AG04450 (cell line): Measurements from ENCODE around the gene DDX39B. TPM values are rescaled to one million over a fixed set of nuclear protein-coding genes. Genes with fewer than 3 reads are reported as not detected.
"Not testable (repeated sequence)": the region's sequence is repeated elsewhere in the genome, so short reads cannot be mapped to it uniquely, and the experiment has no call there.

Experiments
- CTCF ChIA-PET: fragments of 300-600, 350-600 bp; formaldehyde crosslinking; extraction: SDS; loops from one replicate; lab custom pipeline; 2022; ENCODE audit warnings: antibody characterized with exemption, inconsistent platforms; lab: Charles Lee
- POLR2A ChIA-PET: fragments of 350-600 bp; formaldehyde crosslinking; extraction: SDS; loops from one replicate; lab custom pipeline; 2021; ENCODE audit warnings: antibody characterized with exemption, inconsistent platforms; lab: Yijun Ruan, JAX
- DNase-seq: peaks from one replicate; pipeline ENCODE4 v3.0.0-alpha.2; 2011; ENCODE audit warnings: low read depth, low spot score
- H3K27ac ChIP-seq: one replicate; pipeline ENCODE4 v1.5.1; 2012; ENCODE audit warnings: low read depth, low read length, control low read depth
- H3K27me3 ChIP-seq: one replicate; pipeline ENCODE4 v1.6.0; 2012; ENCODE audit warnings: low read length; ENCODE audit not compliant: control insufficient read depth, insufficient read depth
- H3K4me3 ChIP-seq: 2 replicates; pipeline ENCODE4 v1.5.1; 2011; ENCODE audit warnings: mild to moderate bottlenecking, low read depth, low read length, control low read depth
- H3K9me3 ChIP-seq: 2 replicates; pipeline ENCODE4 v1.5.1; 2012; ENCODE audit warnings: low read length; ENCODE audit not compliant: control insufficient read depth, insufficient read depth
- CTCF ChIP-seq: IDR thresholded peaks from 2 replicates; pipeline ENCODE4 v1.5.1; 2011; ENCODE audit warnings: low read depth, low read length, control low read depth, inconsistent platforms
- polyA plus RNA-seq: library from polyadenylated mRNA; depleted of rRNA; stranded (reverse); fragments of >200 nt; gene quantifications from 2 replicates; pipeline ENCODE4 v1.2.3, GENCODE V29; 2011

DDX39B gene
- polyA plus RNA-seq, 1 experiment, result 434 TPM

GRCh38 chr6:31525932-31526591 lies 15.7 kb downstream of the DDX39B start:
- CTCF ChIA-PET, result interaction anchor here (0.7 kb wide), 1 partner anchor 71 kb away, joined by 3 read pairs; no protein-coding TSS in a partner anchor
- no peaks in the 10 kb centered on the region for H3K27me3 ChIP-seq
- TF ChIP-seq CTCF, result no peak
- POLR2A ChIA-PET, result interaction anchor here (0.5 to 4.5 kb wide), 2 partner anchors 15 to 20 kb away, joined by 4 to 24 read pairs; partner anchors contain the start of genes ATP6V1G2 and DDX39B
- H3K4me3 ChIP-seq, result no peak overlapping the region
- no peaks in the 10 kb centered on the region for H3K9me3 ChIP-seq
- H3K27ac ChIP-seq, result no peak overlapping the region
- DNase-seq, result no peak

GRCh38 chr6:31525553-31525931 lies 16.3 kb downstream of the DDX39B start:
- ChIA-PET POLR2A (interaction anchor here (4.5 kb wide), 1 partner anchor 16 kb away, joined by 24 read pairs; the partner anchor contains the start of gene DDX39B), CTCF (interaction anchor here (0.7 kb wide), 1 partner anchor 71 kb away, joined by 3 read pairs; no protein-coding TSS in a partner anchor)
- H3K4me3 ChIP-seq, result no peak overlapping the region
- no peak overlapping the region for H3K27ac ChIP-seq
- no peaks in the 10 kb centered on the region for H3K27me3 ChIP-seq
- DNase-seq, result no peak
- no peaks in the 10 kb centered on the region for H3K9me3 ChIP-seq
- TF ChIP-seq CTCF, result no peak

- H3K9me3 ChIP-seq, result no peaks in the 10 kb centered on the region
- H3K27ac ChIP-seq, result no peak overlapping the region
- ChIA-PET POLR2A (no interaction called here), CTCF (no interaction called here)
- no peak for TF ChIP-seq CTCF
- no peaks in the 10 kb centered on the region for H3K27me3 ChIP-seq
- no peak for DNase-seq
- H3K4me3 ChIP-seq, result no peak overlapping the region
Observed at GRCh38 chr6:31521835-31522234, 20.0 kb downstream of the DDX39B start.

- CTCF ChIA-PET, result interaction anchor here (0.9 kb wide), 1 partner anchor 85 kb away, joined by 6 read pairs; no protein-coding TSS in a partner anchor
- no peak for DNase-seq
- no peak overlapping the region for H3K27ac ChIP-seq
- H3K9me3 ChIP-seq, result peaks cover 3% of the 10 kb centered on the region
- POLR2A ChIA-PET, result interaction anchor here (1.1 kb wide), 1 partner anchor 16 kb away, joined by 4 read pairs; the partner anchor contains the start of gene MCCD1
- TF ChIP-seq CTCF, result no peak
- no peak overlapping the region for H3K4me3 ChIP-seq
- no peaks in the 10 kb centered on the region for H3K27me3 ChIP-seq
Observed at GRCh38 chr6:31513456-31514165, 28.2 kb downstream of the DDX39B start.

GRCh38 chr6:31510007-31510406 lies 31.8 kb downstream of the DDX39B start:
- Histone ChIP-seq H3K9me3 (peaks cover 3% of the 10 kb centered on the region), H3K27ac (no peak overlapping the region), H3K27me3 (no peaks in the 10 kb centered on the region), H3K4me3 (no peak overlapping the region)
- CTCF ChIA-PET, result no interaction called here
- TF ChIP-seq CTCF, result no peak
- DNase-seq, result no peak
- POLR2A ChIA-PET, result no interaction called here

- H3K27ac ChIP-seq, H3K27me3 ChIP-seq, H3K9me3 ChIP-seq, DNase-seq, POLR2A ChIA-PET, H3K4me3 ChIP-seq, CTCF ChIA-PET: not testable (repeated sequence)
Observed at GRCh38 chr6:31509036-31509435, 32.8 kb downstream of the DDX39B start.
